ENCODE data around the gene SLC25A36.
A peak's percentile ranks its signal among the peaks of the same experiment; 100 is the strongest.

Gene SLC25A36

GRCh38 chr3:140903196-140903595, 38.4 kb upstream of the SLC25A36 start:
- Histone ChIP-seq H3K27me3 (no peaks in the 10 kb centered on the region), H3K4me3 (ENCODE audit: low read depth, low read length) (no peak overlapping the region), H3K9me3 (no peaks in the 10 kb centered on the region; the same call in 1 of the 2 replicates), H3K36me3 (no peaks in the 10 kb centered on the region), H3K4me1 (no peaks in the 10 kb centered on the region)
- no peak for DNase-seq
- no peak for TF ChIP-seq CTCF (IDR thresholded peaks at IDR 0.05; ENCODE audit: low read depth, low read length)

GRCh38 chr3:140904521-140904920, 37.1 kb upstream of the SLC25A36 start:
- H3K4me1 ChIP-seq: no peaks in the 10 kb centered on the region
- no peak overlapping the region for H3K4me3 ChIP-seq (ENCODE audit: low read depth, low read length)
- DNase-seq: no peak
- no peaks in the 10 kb centered on the region; the same call in 1 of the 2 replicates for H3K9me3 ChIP-seq
- no peaks in the 10 kb centered on the region for H3K36me3 ChIP-seq
- no peak for TF ChIP-seq CTCF (IDR thresholded peaks at IDR 0.05; ENCODE audit: low read depth, low read length)
- no peaks in the 10 kb centered on the region for H3K27me3 ChIP-seq

DNA sequence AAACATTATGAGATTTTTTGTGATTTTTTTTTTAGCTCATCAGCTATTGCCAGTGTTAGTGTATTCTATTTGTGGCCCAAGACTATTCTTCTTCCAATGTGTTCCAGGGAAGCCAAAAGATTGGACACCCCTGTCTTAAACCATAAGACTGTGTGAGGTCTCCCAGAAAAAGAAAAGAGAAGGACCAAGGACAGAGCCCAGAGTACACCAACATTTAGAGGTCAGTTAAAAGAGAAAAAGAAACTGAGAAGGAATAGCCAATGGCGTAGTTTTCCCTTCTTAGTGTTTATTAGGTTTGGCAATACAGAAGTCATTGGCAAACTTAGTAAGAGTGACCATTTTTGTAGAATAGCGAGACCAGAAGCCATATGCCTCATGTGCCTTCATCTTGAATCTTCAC, 36.1 kb upstream of the SLC25A36 start:
- DNase-seq: no peak
- Histone ChIP-seq H3K4me1 (no peaks in the 10 kb centered on the region), H3K4me3 (ENCODE audit: low read depth, low read length) (no peak overlapping the region), H3K36me3 (no peaks in the 10 kb centered on the region), H3K9me3 (no peaks in the 10 kb centered on the region; the same call in 1 of the 2 replicates), H3K27me3 (no peaks in the 10 kb centered on the region)
- TF ChIP-seq CTCF (IDR thresholded peaks at IDR 0.05; ENCODE audit: low read depth, low read length): no peak

DNA sequence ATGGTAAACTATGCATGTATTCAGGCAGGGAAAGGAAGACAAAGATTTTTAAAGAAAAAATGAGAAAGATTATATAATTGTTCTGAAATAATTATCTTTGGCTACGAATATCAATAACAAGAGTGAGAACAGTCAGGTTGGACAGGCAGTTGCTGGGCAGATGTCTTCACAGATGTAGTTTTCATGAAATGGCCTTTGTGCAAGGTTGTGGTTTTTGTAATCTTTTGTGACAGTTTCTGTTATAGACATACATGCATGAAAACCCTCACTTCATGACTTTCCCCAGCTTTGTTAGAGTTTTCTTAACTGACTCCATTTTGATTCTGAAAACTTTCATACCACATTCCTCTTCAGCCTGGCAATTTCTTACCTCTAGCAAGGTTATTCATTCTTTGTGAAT, 34.9 kb upstream of the SLC25A36 start:
- no peak for DNase-seq
- H3K36me3 ChIP-seq: no peaks in the 10 kb centered on the region
- no peaks in the 10 kb centered on the region for H3K27me3 ChIP-seq

GRCh38 chr3:140910860-140911259, 30.8 kb upstream of the SLC25A36 start:
- Histone ChIP-seq H3K4me1 (peaks cover 8% of the 10 kb centered on the region), H3K9me3 (no peaks in the 10 kb centered on the region), H3K36me3 (no peaks in the 10 kb centered on the region), H3K4me3 (ENCODE audit: low read depth, low read length) (peak overlapping the region; percentile 16; the same call in 1 of the 2 replicates), H3K27me3 (no peaks in the 10 kb centered on the region)
- TF ChIP-seq CTCF (IDR thresholded peaks at IDR 0.05; ENCODE audit: low read depth, low read length): peak; percentile 44
- DNase-seq: no peak

More for the DNA sequence above, 34.9 kb upstream of the SLC25A36 start:
- no peaks in the 10 kb centered on the region; the same call in 1 of the 2 replicates for H3K9me3 ChIP-seq
- no peak for TF ChIP-seq CTCF (IDR thresholded peaks at IDR 0.05; ENCODE audit: low read depth, low read length)
- H3K4me3 ChIP-seq (ENCODE audit: low read depth, low read length): no peak overlapping the region
- H3K4me1 ChIP-seq: no peaks in the 10 kb centered on the region

DNA sequence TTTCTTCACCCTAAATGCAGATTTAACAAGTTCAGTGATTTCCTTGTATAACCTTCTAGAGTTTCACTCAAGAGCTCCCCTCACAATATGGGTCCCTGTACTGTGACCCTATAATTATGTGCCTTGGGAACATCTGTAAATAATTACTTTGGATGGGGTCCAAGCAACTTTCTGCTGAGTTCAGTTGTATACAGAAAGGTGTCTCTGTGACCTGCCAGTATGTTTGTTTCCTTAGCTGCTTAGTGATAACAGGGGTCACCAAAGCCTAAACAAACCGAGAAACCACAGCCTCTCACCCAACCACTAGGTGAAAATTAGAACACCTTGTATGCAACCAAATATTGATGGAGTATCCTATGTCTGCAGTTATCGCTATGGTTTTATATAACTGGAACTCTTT, 29.8 kb upstream of the SLC25A36 start:
- Histone ChIP-seq H3K4me1 (peaks cover 8% of the 10 kb centered on the region), H3K4me3 (ENCODE audit: low read depth, low read length) (no peak overlapping the region), H3K36me3 (no peaks in the 10 kb centered on the region), H3K9me3 (no peaks in the 10 kb centered on the region), H3K27me3 (no peaks in the 10 kb centered on the region)
- DNase-seq: no peak
- no peak for TF ChIP-seq CTCF (IDR thresholded peaks at IDR 0.05; ENCODE audit: low read depth, low read length)

Data from BE2C (cell line).